Heart right ventricle (tissue), 16 donors: ENCODE results near the gene CPED1. TPM values are rescaled to one million over a fixed set of nuclear protein-coding genes. Genes with fewer than 3 reads are reported as not detected.

Experiments
- ATAC-seq, 8 donors: fragments of 200-7000 bp; cut with Tn5 transposase; one replicate each; pipeline ENCODE4 v1.9.1; 2020; ENCODE audit warnings: mild to moderate bottlenecking in 8 of 8, moderate library complexity in 8 of 8, moderate number of reproducible peaks in 1 of 8
- DNase-seq, 2 donors: peaks; one replicate each; pipeline ENCODE4 v3.0.0-alpha.2; 2020
- H3K27ac ChIP-seq, 10 donors: fragments of 200-600 bp; sonication (generic) in 2 of 10; one replicate each; pipeline versions ENCODE4 v1.5.0 to v1.8.0; 2020 to 2022; ENCODE audit warnings: mild to moderate bottlenecking in 3 of 10
- H3K27me3 ChIP-seq, 7 donors: fragments of 200-600 bp; one replicate each; pipeline ENCODE4 v1.8.0; 2021 to 2022; ENCODE audit warnings: mild to moderate bottlenecking in 2 of 7
- H3K36me3 ChIP-seq, 9 donors: fragments of 200-600 bp; sonication (generic) in 1 of 9; one replicate each; pipeline versions ENCODE4 v1.5.0 to v1.8.0; 2020 to 2022; ENCODE audit warnings: mild to moderate bottlenecking in 2 of 9
- H3K4me1 ChIP-seq, 9 donors: fragments of 200-600 bp; sonication (generic) in 1 of 9; one replicate each; pipeline versions ENCODE4 v1.5.0 to v1.8.0; 2020 to 2022; ENCODE audit warnings: mild to moderate bottlenecking in 4 of 9
- H3K4me3 ChIP-seq, 10 donors: fragments of 200-600 bp; sonication (generic) in 2 of 10; one replicate each; pipeline versions ENCODE4 v1.5.0 to v1.8.0; 2020 to 2022; ENCODE audit warnings: mild to moderate bottlenecking in 7 of 10, moderate library complexity in 2 of 10
- H3K9me3 ChIP-seq, 11 donors: fragments of 200-600 bp in 10 of 11; sonication (generic) in 2 of 11; one replicate each; pipeline versions ENCODE4 v1.5.0 to v1.8.0; 2013 to 2022; ENCODE audit warnings: mild to moderate bottlenecking in 2 of 11, control low read depth in 1 of 11, moderate library complexity in 1 of 11
- WGBS, 2 donors: extraction: QIAGEN DNeasy Blood & Tissue Kit; methylation state at CpG; one replicate each; pipeline ENCODE4 v1.1.7; 2013; ENCODE audit warnings: inconsistent platforms in 1 of 2; 5-methylcytosine and 5-hydroxymethylcytosine counted together
- intact Hi-C, 10 donors: fragments of 100-400 bp; cut with DNase I; formaldehyde crosslinking; loops; one replicate each; pipeline versions ENCODE4 v1.11.1 to v1.14.2; 2022
- polyA plus RNA-seq, 2 donors: library from polyadenylated mRNA; stranded (reverse); fragments of 200-250 nt; gene quantifications; one replicate each; pipeline ENCODE4 v1.2.3, GENCODE V29; 2013
- total RNA-seq, 10 donors: library from RNA; stranded (reverse); fragmentation: NEBNext Ultra II Directional in 3 of 10; extraction: Animal tissue kit (Norgen Biotek cat#: 25700) in 3 of 10; gene quantifications; one replicate each; pipeline versions ENCODE4 v1.2.1 to v1.2.4, GENCODE V29; 2021 to 2023
- TF ChIP-seq, protein P1 (sequence below), 9 donors: fragments of 200-600 bp; sonication (generic) in 2 of 9; IDR thresholded peaks; one replicate each; pipeline versions ENCODE4 v1.5.0 to v1.8.0; 2021 to 2022; ENCODE audit warnings: antibody characterized with exemption in 9 of 9, mild to moderate bottlenecking in 5 of 9, moderate library complexity in 1 of 9
- donor health status: Arrhythmogenic right ventricular cardiomyopathy.
- donor health status: ischemic (EF 13 %, LVEDD 7.1; RV severe dilation, severe dysfunction).
- donor health status: healthy with polysubstance abuse.
- donor health status: DM: no; HTN: yes; CAD: no.
- donor health status: DM: no; HTN: no; CAD: no.
- donor health status: ischemic (EF 25% LVEDD 6.9; RV normal size, moderate dysfunction).
- donor health status: ischemic (EF 25% LVEDD 5.7; RV mildly dilated, moderate dysfunction).
- donor health status: healthy.
- donor health status: DM: yes; HTN: yes; CAD: no.
- donor health status: Ischemic cardiomyopathy.
- donor health status: ischemic (EF 35%, LVEDD 5.7; RV mildly dilated, moderate dysfunction).
- donor health status: nonischemic (EF 11% LVEDD 7.7; RV severe dilation, severe dysfunction).
- donor health status: DM: yes; HTN: yes; CAD: no.
- donor health status: PGD.
- donor health status: ischemic (EF 29% LVEDD 5.4; RV normal size, mild dysfunction).
- donor health status: nonischemic (EF 23%, LVEDD 6.1; RV moderate dilation, normal function).

CPED1 gene
- total and polyA plus RNA-seq, 12 donors, result 3.9 to 56.5 (median 31.2) TPM

DNA sequence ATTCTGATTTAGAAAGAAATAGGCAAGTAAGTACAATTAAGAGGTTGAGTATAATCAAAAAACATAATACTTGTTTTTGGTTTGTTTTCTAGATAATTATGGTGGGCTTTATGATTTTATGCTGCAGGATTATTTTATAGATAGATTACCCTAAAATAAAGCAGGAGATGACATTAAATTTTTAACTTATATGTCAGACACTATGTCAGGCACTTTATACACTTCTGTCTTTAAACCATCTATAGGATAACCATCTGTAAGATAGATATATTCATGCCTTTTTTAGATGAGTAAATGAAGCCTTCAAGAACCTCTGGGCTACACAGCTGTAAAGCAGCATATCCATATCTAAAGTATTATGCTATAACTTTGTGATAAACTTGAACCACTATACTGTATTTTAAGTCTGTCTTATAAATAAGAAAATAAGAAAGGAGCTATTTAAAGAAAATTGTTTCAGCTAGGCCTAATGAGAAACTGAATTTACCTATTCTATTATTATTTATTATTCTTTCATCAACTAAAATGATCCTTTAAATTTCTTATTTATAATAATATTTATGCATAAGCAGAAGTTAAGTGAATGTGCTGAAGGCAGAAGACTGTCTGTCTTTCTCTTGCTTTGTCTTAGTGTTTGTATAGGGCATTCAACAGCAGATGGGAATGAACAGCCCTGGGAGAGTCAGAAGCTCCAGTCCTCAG is 94.0 kb downstream of the CPED1 start:
- DNase-seq (no peak), ATAC-seq (peak in 1 of 8 donors; percentile 12)
- Histone ChIP-seq H3K36me3 (peaks cover 0 to 5% (median 0%) of the 10 kb centered on the region in 9 donors), H3K27me3 (no peaks in the 10 kb centered on the region), H3K9me3 (no peaks in the 10 kb centered on the region), H3K27ac (peak overlapping the region in 5 of 10 donors; percentile 1 to 59 (median 31)), H3K4me3 (no peak overlapping the region), H3K4me1 (peaks cover 0 to 63% (median 41%) of the 10 kb centered on the region in 9 donors)
- TF ChIP-seq, protein P1, sequence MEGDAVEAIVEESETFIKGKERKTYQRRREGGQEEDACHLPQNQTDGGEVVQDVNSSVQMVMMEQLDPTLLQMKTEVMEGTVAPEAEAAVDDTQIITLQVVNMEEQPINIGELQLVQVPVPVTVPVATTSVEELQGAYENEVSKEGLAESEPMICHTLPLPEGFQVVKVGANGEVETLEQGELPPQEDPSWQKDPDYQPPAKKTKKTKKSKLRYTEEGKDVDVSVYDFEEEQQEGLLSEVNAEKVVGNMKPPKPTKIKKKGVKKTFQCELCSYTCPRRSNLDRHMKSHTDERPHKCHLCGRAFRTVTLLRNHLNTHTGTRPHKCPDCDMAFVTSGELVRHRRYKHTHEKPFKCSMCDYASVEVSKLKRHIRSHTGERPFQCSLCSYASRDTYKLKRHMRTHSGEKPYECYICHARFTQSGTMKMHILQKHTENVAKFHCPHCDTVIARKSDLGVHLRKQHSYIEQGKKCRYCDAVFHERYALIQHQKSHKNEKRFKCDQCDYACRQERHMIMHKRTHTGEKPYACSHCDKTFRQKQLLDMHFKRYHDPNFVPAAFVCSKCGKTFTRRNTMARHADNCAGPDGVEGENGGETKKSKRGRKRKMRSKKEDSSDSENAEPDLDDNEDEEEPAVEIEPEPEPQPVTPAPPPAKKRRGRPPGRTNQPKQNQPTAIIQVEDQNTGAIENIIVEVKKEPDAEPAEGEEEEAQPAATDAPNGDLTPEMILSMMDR (IDR thresholded peaks at IDR 0.05), result no peak
- intact Hi-C loops, result loop anchor here in 5 of 10 donors (2.0 to 10.0 kb wide), 4 partner anchors 94 to 288 kb away; partner anchors contain the start of gene CPED1 (in 3 of the 5)

DNA sequence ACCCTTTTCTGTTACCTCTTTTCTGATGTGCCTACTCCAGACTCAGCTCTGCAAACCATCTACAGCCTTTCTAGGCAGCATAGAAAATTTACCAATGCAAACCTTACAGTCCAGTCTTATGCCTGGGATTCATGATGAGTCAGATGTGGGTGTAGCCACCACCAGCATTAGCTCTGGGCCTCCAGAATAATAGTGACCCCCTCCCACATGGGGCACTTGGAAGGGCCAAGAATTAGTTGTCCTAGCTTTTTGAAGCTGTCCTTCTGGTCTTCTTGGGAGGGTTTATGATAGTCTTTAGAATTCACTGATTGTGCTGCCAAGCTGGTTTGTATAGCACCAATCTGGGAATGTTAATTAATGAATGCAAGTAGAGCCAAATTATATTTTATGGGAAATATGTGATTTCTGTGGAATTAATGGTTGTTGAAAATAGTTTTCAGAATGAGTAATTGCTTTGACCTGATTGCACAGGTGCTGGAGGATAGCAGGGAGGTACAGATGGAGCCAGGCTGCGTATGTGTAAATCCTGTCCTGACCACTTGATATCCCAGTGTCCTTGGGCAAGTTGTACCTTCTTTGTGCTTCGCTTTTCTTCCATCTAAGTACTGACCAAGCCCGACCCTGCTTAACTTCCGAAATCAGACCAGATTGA is 94.8 kb downstream of the CPED1 start:
- H3K4me1 ChIP-seq, result peaks cover 0 to 66% (median 41%) of the 10 kb centered on the region in 9 donors
- 89 to 95% methylated on average over 4 of the region's 4 CpGs for WGBS, 2 donors
- TF ChIP-seq, protein P1 (IDR thresholded peaks at IDR 0.05), result no peak
- no peaks in the 10 kb centered on the region for H3K9me3 ChIP-seq
- peak overlapping the region in 6 of 10 donors; percentile 1 to 86 (median 16) for H3K27ac ChIP-seq
- intact Hi-C loops, result loop anchor here in 5 of 10 donors (2.0 to 10.0 kb wide), 4 partner anchors 94 to 288 kb away; partner anchors contain the start of gene CPED1 (in 3 of the 5)
- DNase-seq, result no peak
- H3K4me3 ChIP-seq, result no peak overlapping the region
- peaks cover 0 to 5% (median 0%) of the 10 kb centered on the region in 9 donors for H3K36me3 ChIP-seq
- no peaks in the 10 kb centered on the region for H3K27me3 ChIP-seq
- ATAC-seq, result peak in 4 of 8 donors; percentile 6 to 53 (median 24)

DNA sequence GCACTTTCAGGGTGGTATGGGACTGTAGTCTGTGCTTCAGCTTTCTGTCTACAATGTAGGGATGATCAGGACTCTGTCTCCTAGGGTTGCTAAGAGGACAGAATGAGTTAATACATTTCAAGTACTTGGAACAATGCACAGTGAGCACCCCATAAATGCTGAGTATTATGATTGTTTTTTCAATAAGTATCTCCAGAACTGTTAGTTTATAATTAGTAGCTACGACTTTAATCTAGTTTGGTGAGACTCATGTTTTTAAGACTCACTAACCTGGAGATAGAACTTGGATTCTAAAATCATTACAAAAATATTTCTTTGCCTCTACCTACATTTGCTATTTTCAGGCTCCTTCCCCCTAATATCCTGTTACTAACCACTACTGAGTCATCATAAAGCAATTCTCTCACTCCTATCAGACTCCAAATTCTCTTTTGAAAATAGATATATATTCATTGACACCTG is 95.3 kb downstream of the CPED1 start:
- no peaks in the 10 kb centered on the region for H3K27me3 ChIP-seq
- 79 to 86% methylated on average over 1 of the region's 1 CpG for WGBS, 2 donors
- intact Hi-C loops, result loop anchor here in 6 of 10 donors (2.0 to 10.0 kb wide), 5 partner anchors 21 to 289 kb away; partner anchors contain the start of gene CPED1 (in 3 of the 6)
- H3K4me3 ChIP-seq, result no peak overlapping the region
- peak in 2 of 8 donors; percentile 3 to 16 for ATAC-seq
- TF ChIP-seq, protein P1 (IDR thresholded peaks at IDR 0.05), result no peak
- H3K36me3 ChIP-seq, result peaks cover 0 to 2% (median 0%) of the 10 kb centered on the region in 9 donors
- DNase-seq, result no peak
- H3K4me1 ChIP-seq, result peaks cover 0 to 66% (median 41%) of the 10 kb centered on the region in 9 donors
- H3K27ac ChIP-seq, result peak overlapping the region in 6 of 10 donors; percentile 6 to 86 (median 48)
- no peaks in the 10 kb centered on the region for H3K9me3 ChIP-seq

DNA sequence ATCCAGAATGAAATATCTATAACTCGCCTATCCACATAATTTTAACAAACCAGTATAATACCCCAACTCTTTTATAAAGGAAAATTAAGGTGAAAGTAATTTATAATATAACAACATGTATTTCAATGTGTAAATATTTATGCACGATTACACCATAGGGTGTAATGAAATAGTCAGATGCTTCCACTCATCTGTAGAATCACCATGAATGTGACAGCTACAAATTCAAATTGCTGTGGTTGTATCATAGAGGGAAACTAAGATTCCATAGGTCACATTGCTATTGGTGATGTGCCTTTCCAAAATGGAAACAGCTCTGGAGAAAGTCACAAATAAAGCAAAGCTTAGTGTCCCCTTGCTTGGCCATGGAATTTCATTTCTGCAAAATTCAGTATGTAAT is 95.7 kb downstream of the CPED1 start:
- 27 to 47% methylated on average over 2 of the region's 2 CpGs for whole genome bisulfite sequencing, 2 donors
- H3K9me3 ChIP-seq, result no peaks in the 10 kb centered on the region
- no peak for DNase-seq
- TF ChIP-seq, protein P1 (IDR thresholded peaks at IDR 0.05), result no peak
- H3K4me3 ChIP-seq, result no peak overlapping the region
- intact Hi-C loops, result loop anchor here in 4 of 10 donors (2.0 to 10.0 kb wide), 3 partner anchors 21 to 289 kb away; partner anchors contain the start of gene CPED1 (in 2 of the 4)
- no peak for ATAC-seq
- H3K36me3 ChIP-seq, result no peaks in the 10 kb centered on the region
- H3K27me3 ChIP-seq, result no peaks in the 10 kb centered on the region
- peak overlapping the region in 8 of 10 donors; percentile 72 to 86 (median 82) for H3K27ac ChIP-seq
- peaks cover 0 to 66% (median 41%) of the 10 kb centered on the region in 9 donors for H3K4me1 ChIP-seq
